Bronchial epithelial cell (primary cell): ENCODE results near the gene ADGRG2. TPM values are rescaled to one million over a fixed set of nuclear protein-coding genes. Genes with fewer than 3 reads are reported as not detected.

Experiments used
- DNase-seq: peaks from one replicate; pipeline ENCODE4 v3.0.0-alpha.2; 2010; ENCODE audit warnings: low read depth
- FAIRE-seq: peaks from 2 replicates; lab custom pipeline; 2011; peaks lifted over from hg19 to GRCh38; lab: Jason Lieb, UNC
- H3K27me3 ChIP-seq: 2 replicates; pipeline ENCODE4 v1.5.1; 2011; ENCODE audit warnings: low read length; ENCODE audit not compliant: control insufficient read depth, insufficient read depth
- H3K36me3 ChIP-seq: 2 replicates; pipeline ENCODE4 v1.5.1; 2011; ENCODE audit warnings: low read length; ENCODE audit not compliant: control insufficient read depth, insufficient read depth
- H3K4me3 ChIP-seq: 2 replicates; pipeline ENCODE4 v1.5.1; 2011; ENCODE audit warnings: mild to moderate bottlenecking, low read depth, low read length, control low read depth
- total RNA-seq: library from RNA; depleted of rRNA; stranded (reverse); fragments of >200 nt; gene quantifications from 2 replicates; pipeline ENCODE4 v1.2.1, GENCODE V29; 2014
- TF ChIP-seq, protein P1 (sequence below): IDR thresholded peaks from 2 replicates; pipeline ENCODE4 v1.5.1; 2011; ENCODE audit warnings: mild to moderate bottlenecking, moderate library complexity, low read length, control low read depth, inconsistent platforms; ENCODE audit not compliant: insufficient read depth, severe bottlenecking

Gene ADGRG2
- total RNA-seq, 1 donor from 2014 or later: 0.26 TPM

DNA sequence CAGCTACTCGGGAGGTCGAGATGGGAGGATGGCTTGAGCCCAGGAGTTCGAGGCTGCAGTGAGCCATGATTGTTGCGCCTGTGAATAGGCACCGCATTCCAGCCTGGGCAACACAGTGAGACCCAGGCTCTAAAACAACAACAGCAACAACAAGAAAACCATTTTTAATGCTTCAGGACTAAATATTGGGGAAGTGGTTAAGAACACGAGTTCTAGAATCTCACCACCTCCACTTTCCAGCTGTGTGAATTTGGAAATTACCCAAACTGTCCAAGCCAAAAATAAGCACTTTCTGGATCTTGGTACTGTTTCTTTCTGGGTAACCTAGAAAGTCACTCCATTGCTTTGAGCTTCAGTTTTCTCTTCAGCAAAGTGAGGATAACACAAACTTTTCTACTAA, 63.2 kb downstream of the ADGRG2 start:
- TF ChIP-seq, protein P1, sequence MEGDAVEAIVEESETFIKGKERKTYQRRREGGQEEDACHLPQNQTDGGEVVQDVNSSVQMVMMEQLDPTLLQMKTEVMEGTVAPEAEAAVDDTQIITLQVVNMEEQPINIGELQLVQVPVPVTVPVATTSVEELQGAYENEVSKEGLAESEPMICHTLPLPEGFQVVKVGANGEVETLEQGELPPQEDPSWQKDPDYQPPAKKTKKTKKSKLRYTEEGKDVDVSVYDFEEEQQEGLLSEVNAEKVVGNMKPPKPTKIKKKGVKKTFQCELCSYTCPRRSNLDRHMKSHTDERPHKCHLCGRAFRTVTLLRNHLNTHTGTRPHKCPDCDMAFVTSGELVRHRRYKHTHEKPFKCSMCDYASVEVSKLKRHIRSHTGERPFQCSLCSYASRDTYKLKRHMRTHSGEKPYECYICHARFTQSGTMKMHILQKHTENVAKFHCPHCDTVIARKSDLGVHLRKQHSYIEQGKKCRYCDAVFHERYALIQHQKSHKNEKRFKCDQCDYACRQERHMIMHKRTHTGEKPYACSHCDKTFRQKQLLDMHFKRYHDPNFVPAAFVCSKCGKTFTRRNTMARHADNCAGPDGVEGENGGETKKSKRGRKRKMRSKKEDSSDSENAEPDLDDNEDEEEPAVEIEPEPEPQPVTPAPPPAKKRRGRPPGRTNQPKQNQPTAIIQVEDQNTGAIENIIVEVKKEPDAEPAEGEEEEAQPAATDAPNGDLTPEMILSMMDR: no peak
- no peak for FAIRE-seq
- no peak for DNase-seq
- Histone ChIP-seq H3K4me3 (no peak overlapping the region), H3K27me3 (no peaks in the 10 kb centered on the region), H3K36me3 (no peaks in the 10 kb centered on the region)

DNA sequence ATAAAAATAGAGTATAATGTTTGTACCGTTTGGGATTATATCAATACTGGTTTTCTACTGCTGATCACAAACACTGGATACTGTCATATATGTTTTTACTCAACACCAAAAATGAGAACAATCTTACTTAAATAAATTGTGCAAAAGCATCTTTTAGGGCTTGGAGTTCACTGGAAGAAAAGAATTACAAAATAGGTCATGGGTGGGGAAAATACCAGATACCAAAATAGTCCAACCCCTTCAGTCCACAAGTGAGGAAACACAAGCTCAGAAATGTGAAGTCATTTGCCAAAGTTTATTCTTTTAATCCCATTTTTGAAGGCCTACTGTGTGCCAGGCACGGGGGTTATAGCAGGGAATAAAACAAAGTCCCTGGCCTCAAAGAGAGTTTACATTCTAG, 64.4 kb downstream of the ADGRG2 start:
- Histone ChIP-seq H3K36me3 (no peaks in the 10 kb centered on the region), H3K27me3 (no peaks in the 10 kb centered on the region), H3K4me3 (no peak overlapping the region)
- TF ChIP-seq, protein P1: no peak
- FAIRE-seq (no peak), DNase-seq (no peak)

DNA sequence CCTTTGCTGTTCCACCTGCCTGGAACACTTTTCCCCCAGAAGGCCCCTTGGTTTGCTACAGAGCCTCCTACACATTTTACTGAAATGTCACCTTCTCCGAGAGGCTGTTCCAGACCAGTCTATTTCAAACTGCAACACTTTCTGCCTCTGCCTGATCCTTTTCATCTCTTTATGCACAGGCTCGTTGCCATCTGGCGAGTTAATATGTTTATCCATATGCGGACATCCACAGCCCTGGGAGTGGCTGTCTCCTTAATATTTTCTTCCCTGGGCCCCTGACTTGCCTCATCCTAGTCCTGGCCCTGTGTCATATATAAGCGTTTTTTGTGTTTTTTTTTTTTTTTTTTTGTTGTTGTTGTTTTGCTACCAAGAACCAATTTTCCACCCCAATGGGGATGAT, 73.2 kb downstream of the ADGRG2 start:
- TF ChIP-seq, protein P1: no peak
- FAIRE-seq (no peak), DNase-seq (no peak)
- Histone ChIP-seq H3K36me3 (no peaks in the 10 kb centered on the region), H3K4me3 (no peak overlapping the region), H3K27me3 (no peaks in the 10 kb centered on the region)

DNA sequence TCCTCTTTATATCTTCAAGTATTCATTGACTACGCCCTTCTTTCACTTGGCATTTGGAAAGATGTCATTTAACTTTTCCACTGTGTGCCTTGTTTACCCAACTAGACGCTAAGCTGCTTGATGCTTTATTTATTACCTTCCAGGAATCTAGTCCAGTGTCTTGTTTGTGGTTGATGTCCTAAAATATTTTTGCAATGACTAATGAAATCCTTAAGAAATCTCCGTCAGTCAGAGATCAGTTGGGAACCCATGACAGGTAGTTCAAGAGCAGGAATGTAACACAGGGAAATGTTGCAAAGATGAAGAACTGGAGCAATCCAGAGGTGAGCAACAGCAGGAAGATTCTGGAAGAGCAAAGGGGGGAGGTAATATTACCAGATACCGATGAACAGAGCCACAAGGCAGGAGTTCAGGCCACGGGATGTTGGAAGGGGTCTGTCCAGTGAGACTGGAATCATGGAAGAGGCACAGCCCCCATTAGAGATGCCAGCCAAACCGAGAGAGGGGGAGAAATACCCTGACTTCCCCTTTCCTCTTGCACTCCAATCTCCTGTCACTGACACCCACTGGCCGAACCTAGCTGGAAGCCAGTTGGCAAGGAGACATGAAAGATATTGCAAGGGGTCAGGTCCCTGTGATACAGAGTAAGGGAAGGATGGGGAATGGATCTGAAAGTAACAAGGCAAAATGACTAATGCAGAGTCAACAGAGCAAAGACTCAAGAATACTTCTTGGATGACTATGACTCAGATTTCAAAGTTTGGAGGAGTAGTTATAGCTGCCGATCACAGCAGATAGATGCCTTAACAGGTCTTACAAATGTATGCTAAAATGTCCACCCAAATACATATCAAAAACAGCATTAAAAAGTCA, 75.7 kb downstream of the ADGRG2 start:
- no peak for FAIRE-seq
- DNase-seq: peak; percentile 82
- Histone ChIP-seq H3K27me3 (no peaks in the 10 kb centered on the region), H3K36me3 (no peaks in the 10 kb centered on the region), H3K4me3 (no peak overlapping the region)
- TF ChIP-seq, protein P1: no peak

DNA sequence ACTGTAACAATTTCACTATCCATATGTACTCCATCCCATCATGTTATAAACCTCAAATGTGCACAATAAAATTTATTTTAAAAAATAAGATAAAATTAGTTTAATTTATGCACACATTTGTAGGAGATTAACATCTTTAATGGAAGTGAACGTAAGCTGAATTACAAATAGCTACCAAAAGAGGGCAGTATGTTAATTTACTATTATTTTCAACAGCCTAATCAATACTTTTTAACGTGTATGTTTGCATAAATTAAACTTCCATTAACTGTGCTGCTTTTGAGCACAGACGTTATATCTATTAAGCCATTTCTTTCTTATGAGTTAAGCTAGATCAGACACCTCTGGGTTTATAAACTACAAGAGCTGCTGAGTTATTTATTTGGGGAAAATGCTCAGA, 81.9 kb downstream of the ADGRG2 start:
- FAIRE-seq (no peak), DNase-seq (peak; percentile 12)
- no peaks in the 10 kb centered on the region for H3K27me3 ChIP-seq
- TF ChIP-seq, protein P1: no peak
- no peak overlapping the region for H3K4me3 ChIP-seq
- no peaks in the 10 kb centered on the region for H3K36me3 ChIP-seq
